HG03095 (cell line): Measurements from ENCODE around the gene PRICKLE4.
A peak's percentile ranks its signal among the peaks of the same experiment; 100 is the strongest.

Source experiments
- ATAC-seq: cut with Tn5 transposase; IDR thresholded peaks from one replicate; pipeline ENCODE4 v1.9.1; 2021; ENCODE audit warnings: moderate library complexity; ENCODE audit not compliant: unreplicated experiment

Gene PRICKLE4

GRCh38 chr6:41770381-41771057, 10.1 kb upstream of the PRICKLE4 start:
- ATAC-seq = no peak

- ATAC-seq = no peak
These were observed 9.3 kb upstream of the PRICKLE4 start for GRCh38 chr6:41771058-41771983.

DNA sequence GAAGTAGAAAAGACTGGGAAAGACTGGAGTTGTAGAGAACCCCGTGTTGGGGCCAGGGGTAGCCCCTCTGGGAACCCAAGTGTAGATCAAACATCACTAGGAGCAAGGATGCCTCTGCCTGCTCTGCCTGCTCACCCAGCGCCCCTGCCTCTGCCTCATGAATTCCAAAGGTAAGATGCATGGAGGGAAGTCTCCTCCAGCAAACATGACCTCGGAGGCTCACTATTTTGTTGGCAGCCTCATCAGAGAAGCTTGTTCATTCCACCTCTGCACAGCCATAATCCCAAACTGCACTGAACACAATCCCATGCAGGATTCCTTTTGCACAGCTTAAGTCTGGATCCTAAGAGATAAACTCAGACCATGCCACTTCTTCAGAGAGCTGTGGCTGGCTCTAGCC, 5.7 kb upstream of the PRICKLE4 start:
- no peak for ATAC-seq

DNA sequence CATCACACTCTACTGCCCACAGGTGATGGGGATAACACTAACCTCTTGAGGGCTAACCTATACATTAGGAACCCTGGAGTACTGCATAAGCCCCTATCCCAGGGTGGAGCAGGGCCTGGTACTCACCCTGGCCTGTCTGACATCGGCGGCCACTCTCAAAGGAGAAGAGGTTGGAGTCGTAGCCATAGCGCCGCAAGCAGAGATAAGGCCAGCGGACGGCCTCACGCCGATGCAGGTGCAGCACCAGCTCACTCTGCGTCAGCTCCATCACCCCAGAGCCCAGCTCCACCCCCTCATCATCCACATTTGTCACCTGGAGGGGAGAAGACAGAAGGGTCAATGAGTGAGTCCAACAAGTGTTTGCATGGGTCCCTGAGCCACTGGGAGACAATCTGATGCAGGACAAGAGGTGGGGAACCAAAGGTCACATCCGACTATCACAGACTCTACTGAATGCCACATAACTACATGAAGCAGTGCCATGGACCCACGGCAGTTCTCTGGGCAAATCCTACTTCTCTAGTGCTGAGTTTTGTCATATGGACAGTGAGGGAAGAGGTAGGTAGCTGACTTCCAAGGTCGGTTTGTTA, 5.2 kb upstream of the PRICKLE4 start:
- no peak for ATAC-seq

GRCh38 chr6:41777551-41778285, 2.9 kb upstream of the PRICKLE4 start:
- no peak for ATAC-seq

- ATAC-seq = no peak
These were observed 1.7 kb upstream of the PRICKLE4 start for GRCh38 chr6:41778895-41779294.

DNA sequence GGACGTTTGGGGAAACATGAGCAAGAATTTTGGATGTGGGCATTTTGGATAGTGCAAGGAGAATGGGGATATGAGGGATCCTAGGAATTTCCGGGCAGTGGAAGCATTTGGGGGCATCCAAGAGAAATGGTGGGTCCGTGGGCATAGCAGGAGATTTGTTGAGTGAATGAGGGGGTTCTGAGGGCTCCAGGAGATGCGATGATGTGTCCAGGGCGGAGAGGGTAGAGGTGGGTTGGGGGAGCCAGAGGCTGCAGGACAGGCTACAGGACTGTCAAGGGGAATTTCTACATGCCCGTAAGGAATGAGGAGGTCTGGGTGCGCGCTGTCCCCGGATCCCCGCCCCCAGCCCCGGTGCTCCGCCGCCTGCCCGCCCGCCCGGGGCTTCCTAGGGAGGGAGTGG, 1.2 kb upstream of the PRICKLE4 start:
- no peak for ATAC-seq

DNA sequence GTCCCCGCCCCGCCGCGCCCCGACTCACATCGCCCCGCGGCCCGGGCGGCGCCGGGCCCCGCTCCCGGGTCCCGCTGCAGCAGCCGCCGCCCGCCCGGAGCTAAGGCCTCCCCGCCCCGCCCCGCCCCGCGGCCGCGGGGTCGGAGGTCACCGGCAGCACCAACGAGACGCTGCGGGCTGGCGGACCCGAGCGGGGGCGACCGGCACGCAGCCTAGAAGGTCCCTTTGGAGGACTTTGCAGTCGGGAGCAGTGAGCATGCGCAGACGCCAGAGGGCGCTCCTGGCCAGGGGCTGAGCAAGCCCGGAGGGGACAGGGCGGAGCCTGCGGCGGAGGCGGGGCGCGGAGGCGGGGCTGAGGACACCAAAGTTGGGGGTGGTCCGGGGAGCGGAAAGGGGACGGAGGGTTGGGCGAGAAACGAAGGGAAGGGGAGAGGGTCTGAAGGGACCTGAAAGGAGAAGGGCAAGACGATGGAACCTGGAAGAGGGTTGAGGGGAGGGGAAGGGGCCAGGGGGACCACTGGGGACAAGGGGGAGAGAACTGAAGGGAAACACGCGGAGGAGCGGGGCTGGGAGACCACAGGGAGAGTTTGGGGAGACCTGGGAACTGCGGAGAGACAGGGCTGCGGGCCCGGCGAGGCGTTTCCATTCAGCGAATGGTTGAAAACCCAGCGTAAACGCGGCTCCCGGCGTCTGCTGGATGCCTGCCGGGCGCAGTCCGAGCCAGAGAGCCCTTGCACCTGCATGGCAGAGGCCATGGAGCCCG, 613 bp upstream of the PRICKLE4 start, which contains the start of gene FRS3:
FRS3 (minus strand) TSS at position 113 of the 763 bp plus-strand sequence. CDS start 2,913 bp downstream, outside the sequence.
- peak; percentile 89 for ATAC-seq

GRCh38 chr6:41781366-41781730, 766 bp downstream of the PRICKLE4 start:
- no peak for ATAC-seq

GRCh38 chr6:41783106-41783780, 2.7 kb downstream of the PRICKLE4 start:
- no peak for ATAC-seq

GRCh38 chr6:41784581-41785171, 4.1 kb downstream of the PRICKLE4 start:
- no peak for ATAC-seq

DNA sequence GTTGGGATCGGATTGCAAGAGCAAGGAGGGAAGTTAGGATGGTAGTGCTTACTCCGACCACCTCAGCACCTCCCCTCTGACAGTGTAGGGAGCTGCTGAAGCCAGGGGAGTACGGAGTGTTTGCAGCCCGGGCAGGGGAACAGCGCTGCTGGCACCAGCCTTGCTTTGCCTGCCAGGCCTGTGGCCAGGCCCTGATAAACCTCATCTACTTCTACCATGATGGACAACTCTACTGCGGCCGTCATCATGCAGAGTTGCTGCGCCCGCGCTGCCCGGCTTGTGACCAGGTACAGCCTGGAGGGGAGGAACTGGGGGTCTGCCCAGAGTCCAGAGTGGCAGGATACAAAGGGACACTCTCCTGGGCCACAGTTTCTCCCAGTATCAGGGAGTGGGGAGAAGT, 4.7 kb downstream of the PRICKLE4 start:
- ATAC-seq = no peak

DNA sequence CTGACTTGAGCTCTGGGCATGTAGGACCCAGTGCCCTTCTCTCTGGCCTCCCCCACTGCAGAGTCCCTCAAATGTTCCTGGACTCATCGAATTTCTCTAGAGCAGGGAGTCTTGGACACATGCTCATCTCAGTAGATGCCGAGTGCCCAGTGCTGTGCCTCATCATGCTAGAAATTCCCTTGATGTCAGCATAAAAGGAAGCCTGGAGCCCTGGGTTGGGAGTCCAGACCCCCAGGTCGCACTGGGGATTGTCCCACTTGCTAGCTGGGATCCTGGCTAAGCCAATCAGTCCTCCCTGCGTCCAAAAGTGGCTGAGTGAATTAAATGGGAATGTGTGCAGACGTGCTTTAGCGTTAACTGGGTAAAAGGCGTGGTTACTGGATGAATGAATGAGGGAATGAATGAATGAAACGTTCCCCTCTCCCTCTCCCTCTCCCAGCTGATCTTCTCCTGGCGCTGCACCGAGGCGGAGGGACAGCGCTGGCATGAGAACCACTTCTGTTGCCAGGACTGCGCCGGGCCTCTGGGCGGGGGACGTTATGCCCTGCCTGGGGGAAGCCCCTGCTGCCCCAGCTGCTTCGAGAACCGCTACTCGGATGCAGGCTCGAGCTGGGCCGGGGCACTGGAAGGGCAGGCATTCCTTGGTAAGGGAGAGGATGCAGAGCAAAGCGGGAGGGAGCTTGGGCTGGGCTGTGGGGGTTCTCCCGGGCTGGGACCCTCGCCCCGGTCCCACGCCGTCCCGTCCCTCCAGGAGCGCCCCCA, 5.3 kb downstream of the PRICKLE4 start:
- no peak for ATAC-seq

GRCh38 chr6:41786451-41787218, 6.1 kb downstream of the PRICKLE4 start:
- peak; percentile 54 for ATAC-seq

- peak; percentile 76 for ATAC-seq
These were observed 6.8 kb downstream of the PRICKLE4 start, which contains the start of gene TOMM6 for GRCh38 chr6:41787219-41787917. Gene TOMM6, plus strand, starts transcription at chr6:41787694. Its CDS starts 4 bp downstream, at chr6:41787698.

- no peak for ATAC-seq
These were observed 8.8 kb downstream of the PRICKLE4 start for GRCh38 chr6:41789390-41789724.

- no peak for ATAC-seq
These were observed 9.5 kb downstream of the PRICKLE4 start for GRCh38 chr6:41790045-41790444.
